HCT116 (cell line): ENCODE results near the gene TEPSIN. TPM values are rescaled to one million over a fixed set of nuclear protein-coding genes. Genes with fewer than 3 reads are reported as not detected.

Experiments used
- ATAC-seq: fragments of 200-7000 bp; cut with Tn5 transposase; 2 replicates; pipeline ENCODE4 v1.9.1; 2020; ENCODE audit warnings: mild to moderate bottlenecking, moderate library complexity
- BruUV-seq: library from RNA; stranded (reverse); fragments of 400-500 nt; replicated peaks from 2 replicates; lab custom pipeline; 2021; lab: Mats Ljungman, UMichigan
- CTCF ChIA-PET: fragments of 300-600 bp; sonication (Branson Sonifier 250); formaldehyde crosslinking; loops from one replicate; lab custom pipeline; 2021; ENCODE audit warnings: antibody characterized with exemption; lab: Charles Lee
- POLR2A ChIA-PET: fragments of 300-600, 350-600 bp; sonication (Branson Sonifier 250); formaldehyde crosslinking; loops from one replicate; lab custom pipeline; 2021; ENCODE audit warnings: antibody characterized with exemption; lab: Charles Lee
- RAD21 ChIA-PET, 2 experiments: fragments of 300-600 bp; sonication (Branson Sonifier 250); formaldehyde crosslinking; loops; one replicate each; lab custom pipeline; 2023; ENCODE audit warnings: low total read pairs in 2 of 2; ENCODE audit not compliant: uncharacterized antibody in 2 of 2, unreplicated experiment in 2 of 2, low non-redundant PET in 1 of 2; lab: Charles Lee
- DNase-seq: peaks from one replicate; pipeline ENCODE4 v3.0.0-alpha.2; 2010; ENCODE audit warnings: low read depth, low spot score
- H2AFZ ChIP-seq: fragments of 200-600 bp; shearing (Covaris generic), sonication (generic); 2 replicates; pipeline ENCODE4 v1.6.1; 2017; ENCODE audit warnings: low read depth, mixed run types, mixed read lengths, antibody characterized with exemption, low read length; ENCODE audit not compliant: poor library complexity, severe bottlenecking
- H3K27ac ChIP-seq: 2 replicates; pipeline ENCODE4 v1.5.1; 2012; ENCODE audit warnings: low read depth, low read length
- H3K27me3 ChIP-seq: fragments of 200-600 bp; sonication (generic); 2 replicates; pipeline ENCODE4 v1.6.1; 2016; ENCODE audit warnings: mixed run types, low read length, mixed read lengths; ENCODE audit not compliant: insufficient read depth
- H3K36me3 ChIP-seq, 2 experiments: fragments of 200-500 bp in 1 of 2; fragments of 200-600 bp in 1 of 2; sonication (Bioruptor generic) in 1 of 2; sonication (generic) in 1 of 2; 2 replicates each; pipeline versions ENCODE4 v1.5.1 to v1.6.1; 2014 to 2016; ENCODE audit warnings: low read length in 2 of 2, inconsistent platforms in 1 of 2, mixed read lengths in 1 of 2, mixed run types in 1 of 2; ENCODE audit not compliant: insufficient read depth in 2 of 2, control insufficient read depth in 1 of 2
- H3K4me1 ChIP-seq, 2 experiments: fragments of 200-600 bp in 1 of 2; sonication (generic) in 1 of 2; 2 replicates each; pipeline versions ENCODE4 v1.5.1 to v1.6.1; 2012 to 2017; ENCODE audit warnings: low read length in 2 of 2, inconsistent platforms in 1 of 2, mild to moderate bottlenecking in 1 of 2, mixed read lengths in 1 of 2, mixed run types in 1 of 2, moderate library complexity in 1 of 2; ENCODE audit not compliant: insufficient read depth in 2 of 2, control insufficient read depth in 1 of 2
- H3K4me2 ChIP-seq: fragments of 200-600 bp; sonication (generic); 2 replicates; pipeline ENCODE4 v1.6.1; 2017; ENCODE audit warnings: mixed run types, low read length, mixed read lengths
- H3K4me3 ChIP-seq, 2 experiments: fragments of 200-600 bp in 1 of 2; sonication (generic) in 1 of 2; replicated peaks in 1 of 2; 2 replicates each; pipeline ENCODE4 v1.5.1; 2011 to 2016; ENCODE audit warnings: low read length in 2 of 2, control low read depth in 1 of 2, low read depth in 1 of 2, mild to moderate bottlenecking in 1 of 2, mixed read lengths in 1 of 2, mixed run types in 1 of 2
- H3K79me2 ChIP-seq: fragments of 200-600 bp; sonication (generic); 2 replicates; pipeline ENCODE4 v1.6.1; 2017; ENCODE audit warnings: mild to moderate bottlenecking, mixed run types, low read length, moderate library complexity, mixed read lengths; ENCODE audit not compliant: insufficient read depth
- H3K9ac ChIP-seq: fragments of 200-600 bp; sonication (generic); 2 replicates; pipeline ENCODE4 v1.6.1; 2016; ENCODE audit warnings: low read length, mixed read lengths
- H3K9me2 ChIP-seq: fragments of 200-600 bp; sonication (generic), shearing (Covaris generic); 2 replicates; pipeline ENCODE4 v1.6.1; 2017; ENCODE audit warnings: mixed run types, mild to moderate bottlenecking, moderate library complexity; ENCODE audit not compliant: insufficient read depth
- H3K9me3 ChIP-seq, 2 experiments: fragments of 200-500 bp in 1 of 2; fragments of 200-600 bp in 1 of 2; sonication (Bioruptor generic) in 1 of 2; sonication (generic) in 1 of 2; 2 replicates each; pipeline ENCODE4 v1.6.1; 2014 to 2017; ENCODE audit warnings: low read length in 2 of 2, mixed read lengths in 2 of 2, inconsistent platforms in 1 of 2, low read depth in 1 of 2, mild to moderate bottlenecking in 1 of 2, mixed run types in 1 of 2, moderate library complexity in 1 of 2; ENCODE audit not compliant: control insufficient read depth in 1 of 2, insufficient read depth in 1 of 2
- H4K20me1 ChIP-seq: fragments of 200-600 bp; sonication (generic), shearing (Covaris generic); 2 replicates; pipeline ENCODE4 v1.6.1; 2017; ENCODE audit warnings: mixed run types, mild to moderate bottlenecking, moderate library complexity; ENCODE audit not compliant: insufficient read depth
- ATF3 ChIP-seq: IDR thresholded peaks from 2 replicates; pipeline ENCODE4 v1.6.1; 2012
- CBX3 ChIP-seq: IDR thresholded peaks from 2 replicates; pipeline ENCODE4 v1.6.1; 2012; ENCODE audit warnings: low read depth
- CEBPB ChIP-seq: IDR thresholded peaks from 2 replicates; pipeline ENCODE4 v1.6.1; 2012; ENCODE audit warnings: low read depth
- EGR1 ChIP-seq: IDR thresholded peaks from 2 replicates; pipeline ENCODE4 v1.6.1; 2012; ENCODE audit warnings: low read depth
- EZH2 ChIP-seq: fragments of 200-600 bp; sonication (generic); IDR thresholded peaks from 2 replicates; pipeline ENCODE4 v1.6.1; 2017; ENCODE audit warnings: antibody characterized with exemption, mixed run types
- RAD21 ChIP-seq: IDR thresholded peaks from 2 replicates; pipeline ENCODE4 v1.6.1; 2012; ENCODE audit warnings: low read depth, mild to moderate bottlenecking
- SP1 ChIP-seq: IDR thresholded peaks from 2 replicates; pipeline ENCODE4 v1.6.1; 2012; ENCODE audit warnings: low read depth
- ZFX ChIP-seq: fragments of 450-650 bp; IDR thresholded peaks from 2 replicates; pipeline ENCODE4 v1.6.1; 2017
- intact Hi-C: fragments of 100-400 bp; cut with micrococcal nuclease; formaldehyde crosslinking; loops from 2 replicates; pipeline ENCODE4 v1.10.0; 2022
- total RNA-seq: library from RNA; stranded (reverse); gene quantifications from one replicate; pipeline ENCODE4 v1.2.1, GENCODE V29; 2021; ENCODE audit not compliant: unreplicated experiment
- TF ChIP-seq, protein P1 (sequence below), 3 experiments: fragments of 200-600 bp in 1 of 3; sonication (generic) in 1 of 3; IDR thresholded peaks in 2 of 3; conservative IDR thresholded peaks in 1 of 3; 2 replicates each; pipeline ENCODE4 v1.5.1; 2012 to 2017; ENCODE audit warnings: low read depth in 2 of 3, low read length in 2 of 3, antibody characterized with exemption in 1 of 3, borderline replicate concordance in 1 of 3, control low read depth in 1 of 3, mild to moderate bottlenecking in 1 of 3, mixed read lengths in 1 of 3, mixed run types in 1 of 3, moderate library complexity in 1 of 3; ENCODE audit not compliant: insufficient read depth in 1 of 3

Gene TEPSIN
- total RNA-seq, 1 experiment from 2014 or later: 50.6 TPM

GRCh38 chr17:81193470-81194224, 45.2 kb downstream of the TEPSIN start:
- TF ChIP-seq ZFX: no peak
- no peak for TF ChIP-seq ATF3
- TF ChIP-seq RAD21: no peak
- TF ChIP-seq SP1: no peak
- no peak for TF ChIP-seq CBX3
- no peak for TF ChIP-seq EGR1
- TF ChIP-seq, protein P1, sequence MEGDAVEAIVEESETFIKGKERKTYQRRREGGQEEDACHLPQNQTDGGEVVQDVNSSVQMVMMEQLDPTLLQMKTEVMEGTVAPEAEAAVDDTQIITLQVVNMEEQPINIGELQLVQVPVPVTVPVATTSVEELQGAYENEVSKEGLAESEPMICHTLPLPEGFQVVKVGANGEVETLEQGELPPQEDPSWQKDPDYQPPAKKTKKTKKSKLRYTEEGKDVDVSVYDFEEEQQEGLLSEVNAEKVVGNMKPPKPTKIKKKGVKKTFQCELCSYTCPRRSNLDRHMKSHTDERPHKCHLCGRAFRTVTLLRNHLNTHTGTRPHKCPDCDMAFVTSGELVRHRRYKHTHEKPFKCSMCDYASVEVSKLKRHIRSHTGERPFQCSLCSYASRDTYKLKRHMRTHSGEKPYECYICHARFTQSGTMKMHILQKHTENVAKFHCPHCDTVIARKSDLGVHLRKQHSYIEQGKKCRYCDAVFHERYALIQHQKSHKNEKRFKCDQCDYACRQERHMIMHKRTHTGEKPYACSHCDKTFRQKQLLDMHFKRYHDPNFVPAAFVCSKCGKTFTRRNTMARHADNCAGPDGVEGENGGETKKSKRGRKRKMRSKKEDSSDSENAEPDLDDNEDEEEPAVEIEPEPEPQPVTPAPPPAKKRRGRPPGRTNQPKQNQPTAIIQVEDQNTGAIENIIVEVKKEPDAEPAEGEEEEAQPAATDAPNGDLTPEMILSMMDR (IDR thresholded peaks at IDR 0.05 in 2 of 3, conservative IDR thresholded peaks at IDR 0.05 in 1 of 3; ENCODE audit: borderline replicate concordance in 1 of 3, insufficient read depth in 1 of 3, low read depth in 2 of 3, low read length in 2 of 3): no peak
- no peak for TF ChIP-seq EZH2
- TF ChIP-seq CEBPB: no peak
- intact Hi-C loops: no loop called here
- Histone ChIP-seq H3K4me3 (no peak overlapping the region), H3K4me1 (no peaks in the 10 kb centered on the region), H4K20me1 (no peaks in the 10 kb centered on the region), H3K79me2 (no peaks in the 10 kb centered on the region), H3K36me3 (peaks cover 3 to 5% of the 10 kb centered on the region in 2 experiments; a peak in 3 of 4 replicates), H3K27ac (no peak overlapping the region), H3K9me2 (no peaks in the 10 kb centered on the region), H3K4me2 (no peak overlapping the region), H2AFZ (no peak overlapping the region), H3K9ac (no peak overlapping the region), H3K27me3 (no peaks in the 10 kb centered on the region), H3K9me3 (no peaks in the 10 kb centered on the region)
- no TSS peak for BruUV-seq
- CTCF ChIA-PET: no interaction called here
- no peak for ATAC-seq
- DNase-seq: no peak
- RAD21 ChIA-PET: no interaction called here
- POLR2A ChIA-PET: no interaction called here
